Sciatic nerve (tissue), 2 donors: ENCODE results near the gene ANKS6. TPM values are rescaled to one million over a fixed set of nuclear protein-coding genes. Genes with fewer than 3 reads are reported as not detected.

Experiments used
- ATAC-seq: fragments of 200-7000 bp; cut with Tn5 transposase; one replicate; pipeline ENCODE4 v1.9.1; 2020; ENCODE audit warnings: mild to moderate bottlenecking, moderate library complexity
- DNase-seq: peaks from one replicate; pipeline ENCODE4 v3.0.0-alpha.2; 2020; ENCODE audit warnings: low spot score
- intact Hi-C: fragments of 100-400 bp; cut with DNase I; formaldehyde crosslinking; loops from one replicate; pipeline ENCODE4 v1.14.2; 2022
- total RNA-seq: library from RNA; stranded (reverse); fragmentation: NEBNext Ultra II Directional; extraction: Animal tissue kit (Norgen Biotek cat#: 25700); gene quantifications from one replicate; pipeline ENCODE4 v1.2.1, GENCODE V29; 2021
- donor health status: DM: no; HTN: no; CAD: no.
- donor health status: DM: no; HTN: no; CAD: no.

Gene ANKS6
- total RNA-seq, 1 donor from 2014 or later, result 16.5 TPM

DNA sequence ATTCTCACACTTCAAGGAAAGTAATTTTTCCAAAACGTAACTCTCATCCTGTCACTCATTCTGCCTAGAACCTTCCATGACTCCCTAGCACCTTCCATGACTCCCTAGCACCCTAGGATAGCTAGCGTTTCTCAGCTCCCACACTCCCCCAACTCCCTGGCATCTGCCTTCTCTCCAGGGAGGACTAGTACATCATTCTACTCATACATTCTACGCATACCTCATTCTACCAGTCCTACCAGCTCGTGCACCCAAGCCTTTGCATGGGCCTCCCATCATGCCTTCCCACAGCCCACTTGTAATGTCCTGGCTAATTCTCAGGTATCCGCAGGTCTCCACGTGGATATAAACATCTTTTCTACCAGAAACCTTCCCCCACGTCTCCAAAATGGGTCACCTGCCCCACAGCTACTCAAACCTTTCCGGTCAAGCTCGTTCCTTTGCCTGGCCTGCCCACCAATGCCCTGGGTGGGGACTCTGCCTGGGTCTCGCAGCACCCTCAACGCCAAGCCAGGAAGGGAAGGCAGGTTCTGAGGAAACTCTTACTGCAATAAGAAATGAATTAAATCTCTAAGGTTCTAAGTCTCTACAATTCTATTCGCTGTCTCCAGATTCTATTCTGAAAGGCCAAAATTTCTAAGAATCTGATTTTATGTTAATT is 930 bp downstream of the ANKS6 start:
- intact Hi-C loops, result no loop called here
- no peak for DNase-seq
- no peak for ATAC-seq

DNA sequence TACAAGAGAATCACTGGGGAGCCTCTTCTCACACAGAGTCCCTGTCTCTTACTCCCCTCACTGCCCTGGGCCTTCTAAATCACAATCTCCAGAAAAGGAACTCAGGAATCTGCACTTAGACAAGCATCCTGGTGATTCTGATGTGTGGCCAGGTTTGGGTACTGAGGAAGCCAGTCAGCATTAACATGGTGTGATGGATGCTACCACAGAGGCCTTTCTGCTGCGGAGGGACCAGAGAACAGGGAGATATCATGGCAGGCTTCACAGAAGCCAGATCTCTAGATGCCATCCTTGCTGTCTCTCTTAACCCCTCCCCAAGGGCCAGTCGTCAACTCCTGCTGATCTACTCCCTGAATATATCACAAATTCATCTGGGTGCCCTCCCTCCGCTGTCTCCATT is 1.6 kb downstream of the ANKS6 start:
- ATAC-seq, result no peak
- DNase-seq, result no peak
- intact Hi-C loops, result no loop called here

GRCh38 chr9:98793031-98793430 is 3.3 kb downstream of the ANKS6 start:
- ATAC-seq (no peak), DNase-seq (no peak)
- intact Hi-C loops, result no loop called here

GRCh38 chr9:98791608-98792490 is 4.5 kb downstream of the ANKS6 start:
- DNase-seq (no peak), ATAC-seq (peak; percentile 9)
- intact Hi-C loops, result no loop called here

DNA sequence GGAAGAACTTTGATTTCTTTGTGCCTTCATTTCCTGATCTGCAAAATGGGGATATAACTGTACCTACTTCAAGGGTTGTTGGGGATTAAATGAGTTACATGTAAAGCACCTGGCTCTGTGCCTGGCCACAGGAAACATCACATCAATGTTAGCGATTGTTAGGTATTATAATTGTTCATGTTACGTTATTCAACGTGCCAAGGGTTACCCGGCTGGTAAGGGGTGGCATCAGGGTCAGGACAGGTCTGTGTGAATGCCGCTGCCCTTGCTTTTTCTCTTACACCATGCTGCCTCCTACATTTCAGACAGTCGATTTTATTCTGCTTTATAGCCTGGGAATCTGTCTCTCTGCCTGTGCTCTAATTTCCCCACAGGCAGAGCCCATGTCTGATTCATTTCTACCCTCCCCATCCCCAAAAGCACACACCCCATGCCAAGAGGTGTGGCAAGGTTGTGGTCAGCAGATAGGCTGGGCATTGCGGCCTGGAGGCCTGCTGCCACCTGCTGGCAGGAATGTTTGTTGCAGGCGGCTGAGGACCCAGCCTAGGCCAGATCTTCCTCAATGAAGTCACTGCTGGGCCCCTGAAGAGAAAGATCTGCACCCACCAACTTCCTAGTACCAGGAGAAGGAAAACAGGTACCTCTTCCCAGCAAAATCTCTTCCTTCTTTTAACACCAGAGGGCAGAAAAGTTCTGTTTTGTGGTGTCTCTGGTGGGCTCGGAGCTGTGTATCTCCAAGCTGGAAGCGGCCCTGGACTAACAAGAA is 5.3 kb downstream of the ANKS6 start:
- peak; percentile 93 for ATAC-seq
- DNase-seq, result peak; percentile 88
- intact Hi-C loops, result no loop called here

GRCh38 chr9:98790134-98790841 is 6.1 kb downstream of the ANKS6 start:
- ATAC-seq (no peak), DNase-seq (no peak)
- intact Hi-C loops, result no loop called here

GRCh38 chr9:98789483-98790133 is 6.7 kb downstream of the ANKS6 start:
- no peak for DNase-seq
- ATAC-seq, result no peak
- intact Hi-C loops, result no loop called here

GRCh38 chr9:98787766-98788335 is 8.5 kb downstream of the ANKS6 start:
- DNase-seq, result no peak
- intact Hi-C loops, result no loop called here
- ATAC-seq, result no peak

- DNase-seq (no peak), ATAC-seq (no peak)
- intact Hi-C loops, result no loop called here
Observed at GRCh38 chr9:98786750-98787510, 9.4 kb downstream of the ANKS6 start.

DNA sequence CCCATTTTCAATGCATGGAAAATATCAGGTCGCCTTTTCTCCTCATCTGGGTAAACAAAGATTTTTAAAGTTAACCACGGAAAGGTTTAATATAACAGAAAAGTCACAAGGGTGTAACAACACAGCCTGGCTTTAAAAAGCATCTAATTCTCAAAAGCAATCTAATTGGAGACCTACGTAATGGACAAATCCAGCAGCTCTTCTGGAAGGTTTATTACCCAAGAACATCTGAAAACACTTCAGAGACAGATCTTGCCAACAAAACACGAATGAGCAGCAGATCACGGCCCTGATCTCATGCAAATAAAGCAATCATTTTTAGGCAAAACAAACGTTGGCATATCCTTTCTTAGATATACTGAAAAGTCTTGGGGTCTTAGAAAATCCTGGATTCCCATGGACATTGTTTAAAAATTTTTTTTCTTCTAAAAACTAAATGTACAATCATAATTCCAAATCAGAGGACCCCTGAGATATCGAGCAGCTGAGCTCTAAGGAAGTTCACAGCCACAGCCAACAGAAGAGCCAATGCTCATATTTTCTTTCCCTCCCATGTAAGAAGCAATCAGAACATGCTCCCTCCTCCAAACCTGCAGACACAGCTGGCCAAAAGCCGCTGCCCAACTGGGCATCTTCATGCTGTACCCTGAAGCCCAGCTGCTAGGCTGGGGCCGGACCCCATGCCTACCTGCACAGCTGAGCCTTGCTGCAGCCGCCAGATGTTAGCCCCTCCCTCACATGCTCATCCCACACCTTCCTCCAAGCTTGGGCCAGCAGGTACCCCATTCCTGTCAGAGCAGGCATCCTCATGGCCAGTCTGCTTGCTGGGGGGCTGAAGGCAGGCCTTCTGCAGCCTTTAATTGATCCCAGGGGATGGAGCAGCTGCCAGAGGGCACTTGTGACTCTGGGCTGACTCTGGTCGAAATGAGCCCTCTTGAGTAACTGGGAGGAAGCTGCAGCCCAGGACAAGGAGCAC is 11.2 kb downstream of the ANKS6 start:
- ATAC-seq, result peak; percentile 85
- intact Hi-C loops, result no loop called here
- DNase-seq, result no peak

DNA sequence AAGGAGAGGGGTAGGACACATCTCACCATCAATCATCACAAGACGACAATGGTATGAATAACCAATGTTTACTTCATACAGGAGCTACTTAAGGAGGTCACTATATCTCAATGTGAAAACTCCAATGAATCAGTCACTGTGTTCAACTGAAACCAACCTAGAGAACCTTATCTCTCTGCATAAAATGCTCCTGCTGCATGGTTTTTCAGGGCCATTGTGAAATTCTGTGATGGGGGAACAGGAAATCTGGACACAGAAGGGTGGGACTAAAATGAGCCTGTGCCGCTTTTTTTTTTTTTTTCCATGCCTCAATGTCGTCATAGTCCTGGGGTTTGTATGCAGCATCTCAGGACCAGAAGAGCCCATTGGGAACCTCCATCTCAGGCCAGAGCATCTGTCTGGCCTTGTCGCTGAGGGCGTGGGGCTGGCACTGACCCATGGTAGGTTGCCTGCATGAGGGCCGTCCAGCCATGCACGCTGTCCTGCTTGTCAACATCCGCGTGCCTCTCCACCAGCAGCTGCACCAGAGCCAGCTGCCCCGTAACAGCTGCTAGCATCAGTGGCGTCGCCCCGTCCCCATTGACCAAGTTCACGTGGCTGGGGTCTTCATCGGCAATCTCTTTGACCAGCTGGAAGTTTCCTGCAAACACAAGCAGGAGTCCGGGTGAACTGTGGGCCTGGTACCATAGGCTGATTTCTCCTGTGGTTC is 12.7 kb downstream of the ANKS6 start:
- DNase-seq (no peak), ATAC-seq (no peak)
- intact Hi-C loops, result no loop called here

- ATAC-seq (no peak), DNase-seq (no peak)
- intact Hi-C loops, result no loop called here
Observed at GRCh38 chr9:98781588-98782383, 14.6 kb downstream of the ANKS6 start.

DNA sequence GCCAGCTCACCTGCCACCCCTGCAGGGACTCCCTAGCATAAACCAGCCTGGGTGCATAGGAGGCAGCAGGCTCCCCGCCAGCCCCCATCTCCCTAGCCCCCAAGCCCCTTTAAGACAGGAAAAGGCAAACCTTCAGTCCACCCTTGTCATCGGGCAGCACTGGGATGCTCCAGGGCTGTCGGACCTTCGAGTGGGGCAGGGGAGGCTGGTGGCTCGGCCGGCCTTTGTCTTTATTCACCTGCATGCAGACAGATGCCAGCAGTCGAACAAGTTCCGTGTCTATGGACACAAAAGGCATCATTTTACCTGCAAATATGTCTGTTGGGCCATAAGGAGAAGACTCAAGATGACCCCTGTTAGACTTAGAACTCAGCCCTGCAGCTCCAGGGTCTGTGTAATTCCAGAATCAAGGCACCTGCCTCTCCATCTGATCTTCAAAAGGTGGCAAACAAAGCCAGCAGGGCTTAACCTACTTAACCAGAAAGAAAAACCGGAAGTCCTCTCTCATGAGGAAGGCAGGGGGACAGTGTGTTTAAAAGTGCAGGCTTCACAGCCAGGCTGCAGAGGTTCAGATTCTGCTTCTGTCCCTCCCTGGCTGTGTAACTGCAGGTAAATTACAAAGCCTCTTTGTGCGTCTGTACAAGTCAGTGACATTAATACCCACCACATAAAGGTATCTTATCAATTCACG is 16.2 kb downstream of the ANKS6 start:
- ATAC-seq (no peak), DNase-seq (no peak)
- intact Hi-C loops, result no loop called here

DNA sequence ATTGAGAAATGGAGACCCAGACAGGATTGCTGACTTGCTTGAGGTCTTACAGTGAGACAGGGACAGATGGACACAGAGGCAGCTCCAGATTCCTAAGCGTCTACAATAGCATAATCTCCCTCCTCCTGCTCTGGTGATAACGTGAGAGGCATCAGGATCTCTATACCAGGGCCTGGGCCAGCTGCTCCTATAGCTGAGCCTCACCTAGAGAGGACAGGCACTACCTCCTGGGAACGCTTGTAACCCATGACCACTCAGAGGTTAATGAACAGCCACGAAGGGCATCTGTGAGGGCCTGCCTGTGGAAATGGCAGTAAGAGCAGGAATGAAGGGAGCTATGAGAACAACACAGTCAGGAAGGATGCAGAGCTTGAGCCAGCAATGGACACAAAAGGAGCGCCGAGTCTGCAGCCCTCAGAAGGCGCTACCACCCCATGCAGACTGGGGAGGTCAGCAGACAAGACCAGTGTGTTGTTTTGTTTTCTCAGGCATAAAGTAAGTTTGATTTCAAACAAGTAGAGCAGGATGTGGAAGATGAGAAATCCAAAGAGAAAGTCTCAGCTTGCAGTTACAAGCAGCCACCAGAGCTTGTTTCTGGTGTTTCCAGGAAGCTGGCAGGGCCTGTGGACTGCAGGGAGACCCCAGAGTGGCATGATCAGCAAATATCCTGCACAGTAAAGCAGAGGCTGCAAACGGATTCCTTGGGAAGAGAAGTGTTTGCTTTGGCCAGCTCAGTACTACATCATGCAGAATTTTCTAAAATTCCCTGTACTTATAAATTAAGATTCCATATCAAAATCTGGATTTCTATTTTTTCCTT is 17.4 kb downstream of the ANKS6 start:
- intact Hi-C loops, result loop anchor here (10.0 kb wide), 1 partner anchor 464 kb away; no protein-coding TSS in a partner anchor
- ATAC-seq, result no peak
- no peak for DNase-seq
